Body of pancreas (tissue), 4 donors: ENCODE data around the gene SETD5.

Experiments used
- CTCF ChIP-seq, 7 experiments: fragments of 450-650 bp in 4 of 7; fragments of 200-600 bp in 3 of 7; sonication (generic) in 3 of 7; IDR thresholded peaks; one replicate each; pipeline ENCODE4 v1.5.1; 2016 to 2019; ENCODE audit warnings: antibody characterized with exemption in 7 of 7
- POLR2A ChIP-seq, 3 donors: fragments of 450-650 bp; IDR thresholded peaks; one replicate each; pipeline ENCODE4 v1.6.1; 2016; ENCODE audit warnings: antibody characterized with exemption in 3 of 3, mild to moderate bottlenecking in 2 of 3

DNA sequence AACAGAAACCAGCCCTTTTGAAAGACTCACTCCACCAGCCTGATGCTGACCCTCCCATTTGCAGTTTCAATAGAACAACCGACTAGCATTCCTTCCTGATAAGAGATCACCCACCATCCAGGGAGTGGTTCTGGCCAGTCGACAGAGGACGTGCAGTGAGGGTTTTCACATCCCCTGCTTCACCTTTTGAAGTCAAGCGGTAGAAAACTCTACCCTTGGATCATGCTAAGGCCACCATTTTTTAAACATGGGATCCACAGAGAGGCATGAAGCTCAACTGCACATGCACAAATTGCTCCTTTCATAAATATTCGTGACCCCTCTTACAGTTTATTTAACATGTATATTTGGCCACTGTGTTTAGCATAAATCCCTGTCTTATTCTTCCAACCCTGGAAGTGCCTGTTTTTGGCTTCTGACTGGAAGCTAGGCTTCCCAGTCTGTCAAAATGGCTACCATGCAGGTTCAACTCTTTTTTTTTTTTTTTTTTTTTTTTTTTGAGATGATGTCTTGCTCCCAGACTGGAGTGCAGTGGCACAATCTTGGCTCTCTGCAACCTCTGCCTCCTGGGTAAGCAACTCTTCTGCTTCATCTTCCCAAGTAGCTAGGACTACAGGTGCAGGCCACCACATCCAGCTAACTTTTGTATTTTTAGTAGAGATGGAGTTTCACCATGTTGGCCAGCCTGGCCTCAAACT is 35.6 kb upstream of the SETD5 start:
- no peak for TF ChIP-seq CTCF (IDR thresholded peaks at IDR 0.05)
- no peak for TF ChIP-seq POLR2A (IDR thresholded peaks at IDR 0.05)
